Fibroblast of lung (primary cell): Measurements from ENCODE around the gene TLR4. TPM values are rescaled to one million over a fixed set of nuclear protein-coding genes. Genes with fewer than 3 reads are reported as not detected.

Experiments
- DNase-seq, 2 donors: peaks; one replicate each; pipeline versions ENCODE4 v3.0.0 to v3.0.0-alpha.2; 2010; ENCODE audit warnings: low read depth in 2 of 2
- H2AFZ ChIP-seq: 2 replicates; pipeline ENCODE4 v1.5.1; 2012; ENCODE audit warnings: low read length, control low read depth, inconsistent platforms
- H3K27ac ChIP-seq: 2 replicates; pipeline ENCODE4 v1.5.1; 2011; ENCODE audit warnings: low read length, control low read depth; ENCODE audit not compliant: insufficient read depth
- H3K27me3 ChIP-seq: 2 replicates; pipeline ENCODE4 v1.5.1; 2011; ENCODE audit warnings: mild to moderate bottlenecking, low read length; ENCODE audit not compliant: control insufficient read depth, insufficient read depth
- H3K36me3 ChIP-seq: 2 replicates; pipeline ENCODE4 v1.5.1; 2011; ENCODE audit warnings: low read length; ENCODE audit not compliant: control insufficient read depth, insufficient read depth
- H3K4me1 ChIP-seq: 2 replicates; pipeline ENCODE4 v1.5.1; 2011; ENCODE audit warnings: low read length; ENCODE audit not compliant: control insufficient read depth, insufficient read depth; ENCODE audit errors: extremely low read depth
- H3K4me2 ChIP-seq: 2 replicates; pipeline ENCODE4 v1.5.1; 2011; ENCODE audit warnings: low read length, control low read depth; ENCODE audit not compliant: insufficient read depth; ENCODE audit errors: extremely low read depth
- H3K4me3 ChIP-seq, 4 experiments: fragments of 200-600 bp in 1 of 4; sonication (generic) in 1 of 4; replicated peaks in 1 of 4; 2 replicates each; pipeline ENCODE4 v1.5.1; 2011 to 2016; ENCODE audit warnings: low read length in 4 of 4, low read depth in 3 of 4, mild to moderate bottlenecking in 3 of 4, control low read depth in 2 of 4, inconsistent platforms in 1 of 4, mixed read lengths in 1 of 4; ENCODE audit not compliant: insufficient read depth in 1 of 4; ENCODE audit errors: control extremely low read depth in 1 of 4
- H3K79me2 ChIP-seq: 2 replicates; pipeline ENCODE4 v1.5.1; 2012; ENCODE audit warnings: mild to moderate bottlenecking, low read length, inconsistent platforms; ENCODE audit not compliant: control insufficient read depth, insufficient read depth
- H3K9ac ChIP-seq: 2 replicates; pipeline ENCODE4 v1.5.1; 2011; ENCODE audit warnings: mild to moderate bottlenecking, low read length, control low read depth; ENCODE audit not compliant: insufficient read depth
- H3K9me3 ChIP-seq: 2 replicates; pipeline ENCODE4 v1.5.1; 2012; ENCODE audit warnings: low read depth, low read length; ENCODE audit not compliant: control insufficient read depth, insufficient read depth
- H4K20me1 ChIP-seq: 2 replicates; pipeline ENCODE4 v1.5.1; 2011; ENCODE audit warnings: low read length; ENCODE audit not compliant: control insufficient read depth, insufficient read depth; ENCODE audit errors: extremely low read depth
- CTCF ChIP-seq, 2 donors: IDR thresholded peaks in 1 of 2; conservative IDR thresholded peaks in 1 of 2; 1 replicate in 1 of 2; 2 replicates in 1 of 2; pipeline ENCODE4 v1.5.1; 2011 to 2012; ENCODE audit warnings: low read length in 2 of 2, control low read depth in 1 of 2, inconsistent platforms in 1 of 2, low read depth in 1 of 2, mild to moderate bottlenecking in 1 of 2
- EZH2 ChIP-seq: IDR thresholded peaks from 2 replicates; pipeline ENCODE4 v1.5.1; 2012; ENCODE audit warnings: low read length, control low read depth, mild to moderate bottlenecking; ENCODE audit errors: missing control alignments
- polyA plus RNA-seq, 2 donors: library from polyadenylated mRNA; depleted of rRNA in 1 of 2; stranded (reverse) in 1 of 2; unstranded in 1 of 2; fragments of >200 nt; gene quantifications; 2 replicates each; pipeline ENCODE4 v1.2.1, GENCODE V29; 2011 to 2012; ENCODE audit warnings: missing spikeins in 1 of 2
- total RNA-seq: library from RNA; depleted of rRNA; stranded (reverse); fragments of >200 nt; gene quantifications from 2 replicates; pipeline ENCODE4 v1.2.1, GENCODE V29; 2014

Gene TLR4
- total and polyA plus RNA-seq, 2 donors (not counting 1 experiment from before 2014, with no cell fraction given): 2.2 to 2.6 TPM

GRCh38 chr9:117739206-117739605 is 35.0 kb downstream of the TLR4 start:
- Histone ChIP-seq H4K20me1 (no peaks in the 10 kb centered on the region), H3K79me2 (no peaks in the 10 kb centered on the region), H3K27me3 (no peaks in the 10 kb centered on the region), H3K4me1 (no peaks in the 10 kb centered on the region), H3K4me3 (no peak overlapping the region), H3K27ac (no peak overlapping the region), H2AFZ (no peak overlapping the region), H3K36me3 (no peaks in the 10 kb centered on the region), H3K9ac (no peak overlapping the region), H3K9me3 (no peaks in the 10 kb centered on the region), H3K4me2 (no peak overlapping the region)
- no peak for TF ChIP-seq EZH2
- TF ChIP-seq CTCF (conservative IDR thresholded peaks at IDR 0.05 in 1 of 2, IDR thresholded peaks at IDR 0.05 in 1 of 2; ENCODE audit: low read depth in 1 of 2, low read length in 2 of 2): no peak
- DNase-seq: no peak

- Histone ChIP-seq H2AFZ (no peak overlapping the region), H3K27ac (no peak overlapping the region), H3K79me2 (no peaks in the 10 kb centered on the region), H3K36me3 (no peaks in the 10 kb centered on the region), H3K9me3 (no peaks in the 10 kb centered on the region), H3K27me3 (no peaks in the 10 kb centered on the region), H3K4me1 (no peaks in the 10 kb centered on the region), H3K4me3 (no peak overlapping the region), H3K4me2 (no peak overlapping the region), H3K9ac (no peak overlapping the region), H4K20me1 (no peaks in the 10 kb centered on the region)
- TF ChIP-seq CTCF (conservative IDR thresholded peaks at IDR 0.05 in 1 of 2, IDR thresholded peaks at IDR 0.05 in 1 of 2; ENCODE audit: low read depth in 1 of 2, low read length in 2 of 2) (no peak), EZH2 (no peak)
- DNase-seq: no peak
Observed at GRCh38 chr9:117739624-117740347, 35.6 kb downstream of the TLR4 start.

GRCh38 chr9:117742131-117742530 is 37.9 kb downstream of the TLR4 start:
- Histone ChIP-seq H3K9me3 (no peaks in the 10 kb centered on the region), H4K20me1 (no peaks in the 10 kb centered on the region), H3K4me2 (no peak overlapping the region), H3K9ac (no peak overlapping the region), H3K4me3 (no peak overlapping the region), H3K27ac (no peak overlapping the region), H3K79me2 (no peaks in the 10 kb centered on the region), H2AFZ (no peak overlapping the region), H3K36me3 (no peaks in the 10 kb centered on the region), H3K27me3 (no peaks in the 10 kb centered on the region), H3K4me1 (no peaks in the 10 kb centered on the region)
- TF ChIP-seq EZH2: no peak
- TF ChIP-seq CTCF (conservative IDR thresholded peaks at IDR 0.05 in 1 of 2, IDR thresholded peaks at IDR 0.05 in 1 of 2; ENCODE audit: low read depth in 1 of 2, low read length in 2 of 2): no peak
- DNase-seq: no peak
